Measurements from ENCODE around the gene MOG. TPM values are rescaled to one million over a fixed set of nuclear protein-coding genes. Genes with fewer than 3 reads are reported as not detected.

Gene MOG
- polyA plus RNA-seq, 3 donors, result not detected

DNA sequence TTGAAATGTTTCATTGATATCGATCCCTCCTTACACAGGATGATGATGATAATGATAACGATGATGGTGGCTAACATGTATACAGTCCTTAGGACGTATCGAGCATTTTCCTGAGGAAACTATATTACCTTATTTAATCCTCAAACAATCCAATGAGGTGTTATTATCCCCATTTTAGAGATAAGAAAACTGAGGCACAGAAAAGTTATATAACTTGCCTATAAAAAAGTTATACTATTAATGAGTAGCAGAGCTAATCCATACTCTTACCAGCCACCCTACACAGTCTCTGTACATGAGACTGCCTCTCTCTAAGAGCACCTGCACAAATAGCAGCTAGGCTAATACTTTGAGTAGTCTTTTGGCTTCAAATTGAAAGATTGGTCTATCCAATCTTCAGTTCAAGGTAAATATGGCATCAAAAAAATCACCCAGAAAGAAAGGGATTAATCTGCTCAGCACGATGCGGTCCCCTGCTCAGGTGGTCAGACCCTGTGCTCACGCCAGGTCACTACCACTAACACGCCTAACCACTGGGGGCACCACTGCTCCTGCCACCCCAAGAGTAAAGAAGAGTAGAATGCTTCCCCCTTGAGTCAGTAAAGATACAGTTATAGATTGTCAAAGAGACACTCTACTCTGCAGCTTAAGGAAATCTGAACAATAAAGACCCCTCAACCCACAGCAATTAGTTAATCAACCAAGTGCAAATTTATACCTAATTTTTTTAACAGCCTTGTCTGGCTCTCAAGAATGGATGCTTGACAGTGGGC, 38.9 kb upstream of the MOG start:
- Histone ChIP-seq H4K20me1 (ENCODE audit: insufficient read depth, low read length) (peaks cover 9% of the 10 kb centered on the region), H3K27me3 (ENCODE audit: control insufficient read depth in 2 of 2, insufficient read depth in 2 of 2, low read length in 2 of 2) (no peaks in the 10 kb centered on the region), H3K4me2 (replicated peaks; ENCODE audit: extremely low read depth, low read length, poor library complexity, severe bottlenecking) (no peak overlapping the region), H3K79me2 (ENCODE audit: insufficient read depth, low read length) (no peaks in the 10 kb centered on the region), H3K36me3 (replicated peaks in 1 of 2; ENCODE audit: control insufficient read depth in 1 of 2, insufficient read depth in 2 of 2, low read length in 2 of 2) (peaks cover 32 to 80% of the 10 kb centered on the region in 2 donors), H3K9ac (ENCODE audit: insufficient read depth, low read length, poor library complexity, severe bottlenecking) (no peak overlapping the region), H3K9me3 (replicated peaks in 1 of 2; ENCODE audit: control insufficient read depth in 1 of 2, insufficient read depth in 1 of 2, low read length in 2 of 2) (no peaks in the 10 kb centered on the region), H2AFZ (ENCODE audit: insufficient read depth, low read depth, low read length, poor library complexity, severe bottlenecking) (no peak overlapping the region), H3K4me1 (ENCODE audit: control insufficient read depth in 1 of 2, insufficient read depth in 2 of 2, low read length in 2 of 2) (peaks cover 3 to 4% of the 10 kb centered on the region in 2 donors), H3K4me3 (replicated peaks in 1 of 3; ENCODE audit: low read depth in 2 of 3, low read length in 3 of 3) (no peak overlapping the region), H3K27ac (ENCODE audit: low read depth in 1 of 2, low read length in 2 of 2) (no peak overlapping the region)
- H3K4me1 Mint-ChIP-seq, result peaks cover 10% of the 10 kb centered on the region
- H3K4me3 Mint-ChIP-seq, result no peak overlapping the region
- H3K36me3 Mint-ChIP-seq, result peaks cover 66 to 74% of the 10 kb centered on the region in 2 donors
- no CpG with 5 or more reads among the region's 8 CpGs for WGBS (ENCODE audit: insufficient coverage)
- no peaks in the 10 kb centered on the region for H3K9me3 Mint-ChIP-seq
- peaks cover 1 to 10% (median 8%) of the 10 kb centered on the region in 3 donors for H3K27me3 Mint-ChIP-seq (ENCODE audit: low read depth in 3 of 3)
- no peak for DNase-seq
- intact Hi-C loops (cut with micrococcal nuclease), result no loop called here
- no peak overlapping the region for H3K27ac Mint-ChIP-seq
- TF ChIP-seq, protein P1, sequence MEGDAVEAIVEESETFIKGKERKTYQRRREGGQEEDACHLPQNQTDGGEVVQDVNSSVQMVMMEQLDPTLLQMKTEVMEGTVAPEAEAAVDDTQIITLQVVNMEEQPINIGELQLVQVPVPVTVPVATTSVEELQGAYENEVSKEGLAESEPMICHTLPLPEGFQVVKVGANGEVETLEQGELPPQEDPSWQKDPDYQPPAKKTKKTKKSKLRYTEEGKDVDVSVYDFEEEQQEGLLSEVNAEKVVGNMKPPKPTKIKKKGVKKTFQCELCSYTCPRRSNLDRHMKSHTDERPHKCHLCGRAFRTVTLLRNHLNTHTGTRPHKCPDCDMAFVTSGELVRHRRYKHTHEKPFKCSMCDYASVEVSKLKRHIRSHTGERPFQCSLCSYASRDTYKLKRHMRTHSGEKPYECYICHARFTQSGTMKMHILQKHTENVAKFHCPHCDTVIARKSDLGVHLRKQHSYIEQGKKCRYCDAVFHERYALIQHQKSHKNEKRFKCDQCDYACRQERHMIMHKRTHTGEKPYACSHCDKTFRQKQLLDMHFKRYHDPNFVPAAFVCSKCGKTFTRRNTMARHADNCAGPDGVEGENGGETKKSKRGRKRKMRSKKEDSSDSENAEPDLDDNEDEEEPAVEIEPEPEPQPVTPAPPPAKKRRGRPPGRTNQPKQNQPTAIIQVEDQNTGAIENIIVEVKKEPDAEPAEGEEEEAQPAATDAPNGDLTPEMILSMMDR (IDR thresholded peaks at IDR 0.05), result no peak

DNA sequence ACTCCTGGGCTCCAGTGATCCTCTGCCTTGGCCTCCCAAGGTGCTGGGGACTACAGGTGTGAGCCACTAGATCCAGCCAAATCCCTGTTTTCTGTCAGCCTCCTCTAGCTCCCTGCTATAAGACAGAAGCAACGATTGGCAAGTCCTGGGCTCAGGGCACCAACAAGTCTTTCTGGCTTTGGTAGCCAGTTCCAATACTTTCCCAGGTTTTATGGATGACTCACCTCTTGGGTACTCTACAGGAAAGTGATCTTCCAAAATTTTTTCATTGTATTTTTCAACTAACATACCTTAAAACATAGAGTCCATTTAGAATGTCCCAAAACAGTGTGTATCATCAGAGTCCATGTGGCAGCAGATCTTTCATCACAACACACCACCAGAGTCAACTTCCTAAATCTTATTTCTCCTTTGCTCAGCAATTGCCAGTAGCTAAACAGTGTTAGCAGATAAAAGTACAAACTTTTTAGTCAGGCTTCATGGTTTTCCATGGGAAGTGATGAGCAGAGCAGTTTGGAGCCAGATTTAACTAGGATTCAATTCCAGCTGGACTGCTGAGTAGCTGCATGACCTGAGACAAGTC, 37.2 kb upstream of the MOG start:
- H3K79me2 ChIP-seq (ENCODE audit: insufficient read depth, low read length), result no peaks in the 10 kb centered on the region
- Mint-ChIP-seq H3K27ac (no peak overlapping the region), H3K9me3 (no peaks in the 10 kb centered on the region), H3K4me3 (no peak overlapping the region), H3K4me1 (peaks cover 17% of the 10 kb centered on the region), H3K36me3 (peaks cover 64 to 75% of the 10 kb centered on the region in 2 donors), H3K27me3 (ENCODE audit: low read depth in 3 of 3) (peaks cover 4 to 13% (median 9%) of the 10 kb centered on the region in 3 donors)
- H4K20me1 ChIP-seq (ENCODE audit: insufficient read depth, low read length), result peaks cover 9% of the 10 kb centered on the region
- no peak overlapping the region for H3K4me3 ChIP-seq (replicated peaks in 1 of 3; ENCODE audit: low read depth in 2 of 3, low read length in 3 of 3)
- no peaks in the 10 kb centered on the region for H3K9me3 ChIP-seq (replicated peaks in 1 of 2; ENCODE audit: control insufficient read depth in 1 of 2, insufficient read depth in 1 of 2, low read length in 2 of 2)
- peak overlapping the region in 1 of 2 donors; percentile 47 for H3K27ac ChIP-seq (ENCODE audit: low read depth in 1 of 2, low read length in 2 of 2)
- H3K9ac ChIP-seq (ENCODE audit: insufficient read depth, low read length, poor library complexity, severe bottlenecking), result no peak overlapping the region
- H3K4me1 ChIP-seq (ENCODE audit: control insufficient read depth in 1 of 2, insufficient read depth in 2 of 2, low read length in 2 of 2), result peaks cover 3 to 4% of the 10 kb centered on the region in 2 donors
- peaks cover 31 to 76% of the 10 kb centered on the region in 2 donors for H3K36me3 ChIP-seq (replicated peaks in 1 of 2; ENCODE audit: control insufficient read depth in 1 of 2, insufficient read depth in 2 of 2, low read length in 2 of 2)
- H2AFZ ChIP-seq (ENCODE audit: insufficient read depth, low read depth, low read length, poor library complexity, severe bottlenecking), result no peak overlapping the region
- no peak for DNase-seq
- no peaks in the 10 kb centered on the region for H3K27me3 ChIP-seq (ENCODE audit: control insufficient read depth in 2 of 2, insufficient read depth in 2 of 2, low read length in 2 of 2)
- 88% methylated on average over 1 of the region's 1 CpG for WGBS (ENCODE audit: insufficient coverage)
- H3K4me2 ChIP-seq (replicated peaks; ENCODE audit: extremely low read depth, low read length, poor library complexity, severe bottlenecking), result no peak overlapping the region
- TF ChIP-seq, protein P1 (IDR thresholded peaks at IDR 0.05), result no peak
- intact Hi-C loops (cut with micrococcal nuclease), result no loop called here
